Posterior vena cava (tissue), 2 donors: ENCODE results near the gene WDR27. TPM values are rescaled to one million over a fixed set of nuclear protein-coding genes. Genes with fewer than 3 reads are reported as not detected.
"Not testable (repeated sequence)": the region's sequence is repeated elsewhere in the genome, so short reads cannot be mapped to it uniquely, and the experiment has no call there.

Experiments used
- DNase-seq: peaks from one replicate; pipeline ENCODE4 v3.0.0-alpha.2; 2020; ENCODE audit warnings: low spot score
- intact Hi-C, 2 donors: fragments of 100-400 bp; cut with DNase I; formaldehyde crosslinking; loops; one replicate each; pipeline versions ENCODE4 v1.14.1 to v1.14.2; 2022 to 2023
- total RNA-seq, 2 donors: library from RNA; stranded (reverse); fragmentation: NEBNext Ultra II Directional; extraction: Animal tissue kit (Norgen Biotek cat#: 25700); gene quantifications; one replicate each; pipeline ENCODE4 v1.2.1, GENCODE V29; 2021
- donor health status: DM: yes; HTN: yes; CAD: no.
- donor health status: DM: yes; HTN: yes; CAD: no.

WDR27 gene
- total RNA-seq, 2 donors from 2014 or later: 17.1 to 20.9 TPM

GRCh38 chr6:169474362-169474761, 227.5 kb downstream of the WDR27 start:
- no peak for DNase-seq
- intact Hi-C loops: no loop called here

DNA sequence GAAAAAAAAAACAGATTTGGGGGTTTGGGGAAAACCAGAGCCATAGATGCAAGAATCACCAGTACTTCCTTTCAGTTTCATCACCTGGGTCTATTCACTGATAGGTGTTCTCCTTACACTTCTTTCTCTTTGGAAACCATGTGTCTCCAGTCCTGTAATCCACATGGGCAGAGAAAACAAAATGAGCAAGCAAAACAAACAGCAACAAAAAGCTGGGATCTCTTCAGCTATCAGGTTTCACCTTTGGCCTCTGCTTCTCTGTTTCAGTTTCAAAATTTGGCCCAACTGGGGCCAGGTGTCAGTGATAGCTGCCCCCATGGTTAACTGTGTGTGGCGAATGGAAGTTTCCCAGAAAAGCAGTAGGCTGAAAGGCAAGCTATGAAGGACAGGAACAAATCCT, 228.2 kb downstream of the WDR27 start:
- intact Hi-C loops: no loop called here
- no peak for DNase-seq

GRCh38 chr6:169472786-169473416, 228.9 kb downstream of the WDR27 start:
- no peak for DNase-seq
- intact Hi-C loops: no loop called here

GRCh38 chr6:169470790-169471189, 231.0 kb downstream of the WDR27 start:
- intact Hi-C loops: no loop called here
- no peak for DNase-seq

DNA sequence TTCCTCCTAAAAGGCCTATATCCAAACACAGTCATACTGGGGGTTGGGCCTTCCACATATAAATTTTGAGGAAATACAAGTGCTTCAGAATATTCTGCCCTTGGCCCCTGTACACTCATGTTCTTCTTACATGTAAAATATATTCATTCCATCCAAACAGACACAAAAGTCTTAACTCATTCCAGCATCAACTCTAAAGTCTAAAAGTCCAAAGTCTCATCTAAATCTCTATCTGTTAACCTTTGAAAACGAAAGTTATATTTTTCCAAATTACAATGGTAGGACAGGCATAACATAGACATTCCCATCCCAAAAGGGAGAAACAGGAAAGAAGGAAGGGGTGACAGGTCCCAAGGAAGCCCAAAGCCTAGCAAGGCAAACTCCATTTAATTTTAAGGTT, 232.8 kb downstream of the WDR27 start:
- DNase-seq: no peak
- intact Hi-C loops: no loop called here

DNA sequence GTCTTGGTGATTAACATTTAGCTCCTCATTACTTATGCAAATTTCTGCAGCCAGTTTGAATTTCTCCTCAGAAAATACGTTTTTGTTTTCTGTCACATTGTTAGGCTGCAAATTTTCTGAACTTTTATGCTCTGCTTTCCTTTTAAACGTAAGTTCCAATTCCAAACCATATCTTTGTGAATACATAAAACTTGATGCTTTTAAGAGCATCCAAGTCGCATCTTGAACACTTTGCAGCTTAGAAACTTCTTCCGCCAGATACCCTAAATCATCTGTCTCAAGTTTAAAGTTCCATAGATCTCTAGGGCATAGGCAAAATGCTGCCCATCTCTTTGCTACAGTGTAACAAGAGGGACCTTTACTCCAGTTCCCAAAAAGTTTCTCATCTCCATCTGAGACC, 234.1 kb downstream of the WDR27 start:
- intact Hi-C loops, DNase-seq: not testable (repeated sequence)

- DNase-seq, intact Hi-C loops: not testable (repeated sequence)
Measured at GRCh38 chr6:169466256-169466655, 235.6 kb downstream of the WDR27 start.

- DNase-seq: no peak
- intact Hi-C loops: no loop called here
Measured at GRCh38 chr6:169457762-169458161, 244.1 kb downstream of the WDR27 start.

DNA sequence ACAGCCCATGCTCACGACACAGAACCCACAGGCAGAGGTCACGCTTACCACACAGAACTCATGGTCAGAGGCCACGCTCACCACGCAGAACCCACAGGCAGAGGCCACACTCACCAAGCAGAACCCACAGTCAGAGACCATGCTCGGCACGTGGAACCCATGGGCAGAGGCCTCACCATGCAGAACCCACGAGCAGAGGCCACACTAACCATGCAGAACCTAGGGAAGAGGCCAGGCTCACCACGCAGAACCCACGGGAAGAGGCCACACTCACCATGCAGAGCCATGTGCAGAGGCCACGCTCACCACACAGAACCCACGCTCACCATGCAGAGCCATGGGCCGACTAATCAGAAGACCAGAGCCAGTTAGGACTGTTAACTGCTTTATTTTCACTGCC, 245.0 kb downstream of the WDR27 start:
- intact Hi-C loops: no loop called here

DNA sequence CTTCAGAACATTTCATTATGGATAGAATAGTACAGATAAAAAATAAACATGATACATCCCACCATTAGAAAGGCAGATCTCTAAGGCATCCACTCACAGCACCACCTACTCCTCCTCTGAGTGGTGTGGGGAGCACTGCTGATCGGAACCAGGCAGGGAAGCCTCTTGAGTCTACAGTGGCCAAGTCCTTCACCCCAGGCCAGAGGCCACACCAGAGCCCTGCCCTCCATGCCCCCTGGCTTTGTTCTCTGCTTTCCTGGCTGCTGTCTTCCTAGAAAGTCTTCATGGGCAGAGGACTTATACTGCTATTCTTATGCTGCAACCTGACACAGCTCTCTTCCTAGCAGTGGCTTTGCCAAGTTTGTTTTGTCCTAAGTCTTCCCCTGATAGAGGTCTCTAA, 246.4 kb downstream of the WDR27 start:
- DNase-seq: no peak
- intact Hi-C loops: no loop called here

More for the DNA sequence above, 245.0 kb downstream of the WDR27 start:
- DNase-seq: no peak

DNA sequence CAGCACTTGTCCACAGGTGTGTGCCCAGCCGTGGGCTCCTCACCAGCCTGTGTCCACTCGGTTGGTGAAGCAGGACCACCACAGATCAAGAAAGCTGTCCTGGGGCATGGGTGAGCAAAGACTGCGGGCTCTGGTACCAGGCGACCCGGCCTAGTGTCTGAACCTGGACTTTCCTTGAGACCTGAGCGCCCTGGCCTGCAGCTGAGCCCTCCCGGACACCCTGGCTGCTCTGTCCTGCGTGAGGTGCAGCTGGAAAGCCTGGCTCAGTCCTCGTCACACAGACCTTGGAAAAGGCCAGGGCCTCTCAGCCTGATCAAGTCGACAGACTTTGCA, 247.0 kb downstream of the WDR27 start:
- DNase-seq: no peak
- intact Hi-C loops: no loop called here

GRCh38 chr6:169454204-169454871, 247.5 kb downstream of the WDR27 start:
- DNase-seq: peak; percentile 81
- intact Hi-C loops: no loop called here

DNA sequence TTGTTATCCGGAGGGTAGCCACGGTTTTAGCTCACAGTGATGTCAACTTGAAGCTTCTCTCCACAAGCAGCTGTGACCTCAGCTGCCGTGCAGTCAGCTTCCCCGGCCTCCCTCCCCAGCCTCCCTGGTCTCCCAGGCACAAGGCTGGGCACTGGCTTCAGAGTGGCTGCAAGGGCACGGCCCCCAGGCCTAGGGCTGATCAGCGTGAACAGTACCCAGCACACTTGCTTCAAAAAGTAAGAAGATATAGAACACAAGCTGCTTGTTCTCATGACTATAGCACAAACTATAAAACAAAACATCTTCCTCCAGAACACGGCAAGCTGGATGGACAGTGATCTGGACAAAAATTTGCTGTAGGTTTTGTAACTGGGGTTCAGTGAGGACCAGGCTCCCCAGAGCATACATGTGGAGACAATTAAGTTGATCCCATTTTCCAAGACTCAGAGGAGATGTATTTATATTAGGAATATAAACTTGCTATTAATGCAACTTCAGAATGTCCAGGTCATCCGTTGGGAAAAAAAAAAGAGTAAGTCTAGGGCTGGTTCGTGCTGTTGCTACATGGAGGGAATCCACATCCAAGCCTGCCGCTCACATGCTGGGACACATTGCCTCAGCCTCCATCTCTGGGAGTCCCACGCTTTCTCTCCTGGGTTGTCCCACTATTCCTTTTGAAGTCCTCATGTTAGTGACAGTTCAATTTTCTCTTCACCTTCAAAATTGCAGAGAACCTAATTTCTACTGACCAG, 248.8 kb downstream of the WDR27 start:
- intact Hi-C loops: no loop called here
- DNase-seq: peak; percentile 75

- DNase-seq: peak; percentile 93
- intact Hi-C loops: no loop called here
Measured at GRCh38 chr6:169452117-169452868, 249.5 kb downstream of the WDR27 start.

- DNase-seq: no peak
Measured at GRCh38 chr6:169451065-169451838, 250.6 kb downstream of the WDR27 start.

GRCh38 chr6:169450097-169450496, 251.7 kb downstream of the WDR27 start:
- intact Hi-C loops: no loop called here
- no peak for DNase-seq

More at GRCh38 chr6:169451065-169451838, 250.6 kb downstream of the WDR27 start:
- intact Hi-C loops: no loop called here

DNA sequence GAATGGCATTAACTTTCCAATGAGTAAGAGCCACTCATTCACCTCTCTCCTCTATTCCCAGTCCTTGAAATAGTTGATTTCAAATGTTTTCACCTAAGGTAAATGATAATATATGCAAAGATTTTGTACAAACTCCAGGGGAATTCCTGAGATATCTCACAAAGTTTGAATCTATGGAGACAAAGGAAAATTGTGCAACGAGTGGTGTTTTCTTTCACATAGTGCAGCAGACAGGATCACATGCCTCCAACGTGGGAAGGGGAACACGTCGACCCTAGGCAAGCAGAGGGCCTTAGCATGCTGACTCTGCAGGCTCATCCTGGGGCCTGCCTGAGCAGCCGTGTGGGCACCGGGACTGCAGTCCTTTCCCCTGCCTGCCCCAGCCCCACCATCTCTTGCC, 252.6 kb downstream of the WDR27 start:
- DNase-seq: no peak
- intact Hi-C loops: no loop called here

GRCh38 chr6:169445661-169446581, 255.9 kb downstream of the WDR27 start:
- intact Hi-C loops: no loop called here
- DNase-seq: peak; percentile 66
